Urothelium cell line (cell line): Measurements from ENCODE around the gene MIAT.

ENCODE experiments used
- DNase-seq: peaks from one replicate; pipeline ENCODE4 v3.0.0; 2011; ENCODE audit warnings: low spot score, mixed read lengths
- FAIRE-seq: peaks from 2 replicates; lab custom pipeline; 2011; peaks lifted over from hg19 to GRCh38; lab: Jason Lieb, UNC

Gene MIAT

DNA sequence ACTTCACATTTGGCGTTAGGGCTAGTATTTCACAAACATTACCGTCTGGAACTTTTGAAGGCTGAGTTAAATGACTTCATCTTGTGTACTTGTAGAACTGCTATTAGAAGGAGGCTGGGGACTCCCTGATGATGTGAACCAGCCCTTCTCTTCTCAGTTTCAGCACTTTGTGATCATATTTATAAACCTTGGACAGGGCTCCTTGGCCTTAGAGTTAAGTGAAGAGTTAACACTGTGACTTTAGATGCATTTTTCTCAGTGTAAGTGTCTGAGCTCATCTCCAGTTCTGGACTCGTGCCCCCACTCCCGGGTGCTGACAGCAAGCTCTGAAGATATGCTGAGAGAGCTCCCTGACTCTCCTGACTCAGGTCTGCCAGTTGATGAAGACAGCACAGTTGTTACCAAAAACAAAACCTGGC, 8.4 kb downstream of the MIAT start:
- no peak for FAIRE-seq
- no peak for DNase-seq

DNA sequence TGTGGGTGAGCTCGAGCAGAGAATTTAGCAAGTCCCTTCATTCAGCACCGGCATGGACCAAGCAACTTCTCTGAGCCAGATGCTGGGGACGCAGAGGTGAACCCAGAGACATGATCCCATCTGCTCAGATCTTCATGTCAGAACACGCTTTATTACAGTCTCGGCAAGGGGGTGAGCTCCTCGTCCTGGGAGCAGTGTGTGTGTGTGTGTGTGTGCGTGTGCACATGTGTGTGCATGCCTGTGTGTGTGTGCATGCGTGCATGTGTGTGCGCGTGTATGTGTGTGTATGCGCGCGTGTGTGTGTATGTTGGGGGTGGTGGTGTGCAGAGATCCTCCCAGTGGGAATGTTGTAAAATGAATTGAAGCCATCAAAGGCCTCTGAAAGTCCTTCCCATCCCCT, 9.8 kb downstream of the MIAT start:
- DNase-seq (no peak), FAIRE-seq (peak; percentile 98)

DNA sequence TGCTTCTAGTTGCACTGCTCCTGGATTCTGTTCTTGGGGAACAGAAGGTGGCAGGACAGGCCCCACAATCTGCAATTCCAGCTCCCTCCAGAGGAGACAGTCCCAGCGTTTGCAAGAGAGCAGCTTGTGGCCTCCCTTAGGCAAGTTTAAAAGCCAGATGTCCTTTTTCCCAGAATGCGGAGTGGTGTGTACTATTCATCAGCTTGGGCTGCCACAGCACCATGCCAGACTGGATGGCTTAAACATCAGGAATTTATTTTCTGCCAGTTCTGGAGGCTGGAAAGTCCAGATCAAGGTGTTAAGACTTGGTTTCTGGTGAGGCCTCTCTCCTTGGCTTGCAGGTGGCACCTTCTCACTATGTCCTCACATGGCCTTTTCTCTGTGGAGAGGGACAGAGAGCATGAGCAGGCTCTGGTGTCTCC, 11.7 kb downstream of the MIAT start:
- FAIRE-seq (peak; percentile 92), DNase-seq (peak; percentile 73)

GRCh38 chr22:26670459-26670858, 13.1 kb downstream of the MIAT start:
- DNase-seq = no peak
- no peak for FAIRE-seq

DNA sequence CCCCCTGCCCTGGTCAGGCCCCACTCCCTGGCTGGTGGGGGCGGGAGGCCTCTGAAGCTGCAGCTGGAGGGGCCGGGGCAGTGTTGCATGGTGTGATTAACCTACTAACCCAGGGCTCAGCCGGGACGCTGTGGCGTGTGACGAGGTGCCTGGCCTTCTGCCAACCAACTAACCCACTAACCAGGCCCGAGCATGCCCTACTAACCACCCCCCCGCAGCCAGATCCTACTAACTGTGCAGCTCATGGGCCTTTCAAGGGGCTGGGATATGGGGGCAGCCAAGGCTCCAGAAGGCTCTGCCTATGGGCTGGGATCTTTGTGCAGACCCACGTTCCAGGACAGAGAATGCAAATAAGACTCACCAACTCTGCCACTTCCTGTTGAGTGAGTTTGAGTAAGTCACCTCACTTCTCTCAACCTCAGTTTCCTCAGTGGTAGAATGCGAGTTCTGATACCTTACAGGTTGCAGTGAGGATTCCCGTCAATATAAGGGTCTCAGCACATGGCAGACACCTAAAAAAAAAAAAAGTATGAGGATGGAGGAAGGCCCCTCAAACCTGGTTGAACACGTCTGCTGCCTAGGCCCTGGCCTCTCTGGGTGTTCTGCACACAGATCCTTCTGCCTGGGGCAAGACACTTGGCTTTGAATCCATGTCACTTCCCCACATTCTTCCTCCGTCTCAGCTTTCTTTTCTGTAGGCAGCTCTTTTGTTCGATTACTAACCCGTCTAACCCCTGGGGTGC, 14.1 kb downstream of the MIAT start:
- FAIRE-seq = no peak

DNA sequence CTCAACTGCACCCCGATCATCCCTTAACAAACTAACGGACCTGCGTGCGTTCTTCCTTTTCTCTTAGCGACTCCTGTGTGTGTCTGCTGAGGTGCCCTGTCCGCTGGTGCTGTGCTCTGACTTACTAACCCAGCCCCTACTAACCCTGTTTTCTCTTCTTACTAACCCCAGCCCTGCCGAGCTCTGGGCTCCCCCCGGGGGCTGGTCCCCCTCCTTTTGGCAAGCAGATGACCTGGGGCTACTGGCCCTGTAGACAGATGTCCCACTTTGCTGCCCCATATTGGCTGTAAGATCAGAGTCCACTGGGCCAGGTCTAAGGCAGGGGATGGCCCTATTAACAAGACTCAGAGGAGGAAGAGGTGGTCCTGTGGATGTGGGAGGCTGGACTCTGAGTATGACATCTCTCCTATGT, 14.7 kb downstream of the MIAT start:
- FAIRE-seq (no peak), DNase-seq (no peak)

More for the DNA sequence above, 14.1 kb downstream of the MIAT start:
- peak; percentile 71 for DNase-seq

- DNase-seq (peak; percentile 99), FAIRE-seq (peak; percentile 100)
These were observed 15.4 kb downstream of the MIAT start for GRCh38 chr22:26672590-26673468.

DNA sequence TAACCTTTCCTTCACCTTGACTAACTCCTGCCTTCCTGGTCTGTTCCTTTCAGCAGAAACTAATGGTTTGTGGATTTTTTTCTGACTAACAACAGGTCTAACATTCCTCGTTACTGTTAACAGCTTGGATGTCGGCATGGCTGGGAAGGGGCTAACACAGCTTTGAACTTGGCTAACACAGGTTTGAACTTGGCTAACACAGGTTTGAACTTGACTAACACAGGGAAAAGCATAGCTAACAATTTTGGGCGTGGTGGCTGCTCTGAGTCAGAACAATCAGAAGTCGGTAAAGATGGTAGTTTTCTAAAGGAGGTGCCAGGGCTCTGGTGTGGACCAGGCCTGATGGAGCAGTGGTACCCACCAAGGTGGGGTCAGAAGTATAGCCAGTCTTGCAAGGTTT, 16.1 kb downstream of the MIAT start:
- no peak for FAIRE-seq
- DNase-seq = no peak

- DNase-seq (no peak), FAIRE-seq (peak; percentile 86)
These were observed 17.1 kb downstream of the MIAT start for GRCh38 chr22:26674211-26675190.

DNA sequence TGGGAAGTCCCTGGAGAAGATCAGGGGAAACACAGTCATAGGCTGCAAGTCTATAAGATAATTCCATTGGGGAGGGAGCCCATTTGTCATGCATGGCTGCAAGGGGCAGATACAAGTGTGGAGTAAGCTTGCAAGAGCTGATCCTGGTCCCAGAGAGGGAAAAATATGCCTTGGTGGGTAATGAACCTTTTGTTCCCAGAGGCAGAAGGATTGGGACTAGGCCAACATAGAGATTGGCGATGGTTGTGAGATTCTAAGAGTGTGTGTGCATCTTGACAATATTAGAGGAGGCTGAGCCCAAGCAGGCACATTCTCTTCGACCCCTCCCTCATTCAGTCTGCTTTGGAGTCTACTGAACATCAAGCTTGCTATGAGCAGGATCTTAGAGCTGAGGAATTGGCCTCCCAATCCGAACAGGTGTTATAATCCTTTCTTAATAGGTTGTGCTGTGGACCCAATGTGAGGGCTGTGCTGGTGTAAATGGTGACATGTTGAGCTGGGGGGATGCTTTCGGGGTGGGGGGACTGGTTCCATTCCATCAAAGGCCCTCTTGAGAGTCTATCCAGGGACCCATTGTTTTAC, 18.4 kb downstream of the MIAT start:
- peak; percentile 72 for FAIRE-seq
- DNase-seq = no peak

- no peak for DNase-seq
- peak; percentile 74 for FAIRE-seq
These were observed 19.8 kb downstream of the MIAT start for GRCh38 chr22:26677217-26677616.

- FAIRE-seq = peak; percentile 93
- DNase-seq = peak; percentile 95
These were observed 21.7 kb downstream of the MIAT start for GRCh38 chr22:26679003-26679629.

- FAIRE-seq = no peak
These were observed 23.1 kb downstream of the MIAT start for GRCh38 chr22:26680485-26680884.

DNA sequence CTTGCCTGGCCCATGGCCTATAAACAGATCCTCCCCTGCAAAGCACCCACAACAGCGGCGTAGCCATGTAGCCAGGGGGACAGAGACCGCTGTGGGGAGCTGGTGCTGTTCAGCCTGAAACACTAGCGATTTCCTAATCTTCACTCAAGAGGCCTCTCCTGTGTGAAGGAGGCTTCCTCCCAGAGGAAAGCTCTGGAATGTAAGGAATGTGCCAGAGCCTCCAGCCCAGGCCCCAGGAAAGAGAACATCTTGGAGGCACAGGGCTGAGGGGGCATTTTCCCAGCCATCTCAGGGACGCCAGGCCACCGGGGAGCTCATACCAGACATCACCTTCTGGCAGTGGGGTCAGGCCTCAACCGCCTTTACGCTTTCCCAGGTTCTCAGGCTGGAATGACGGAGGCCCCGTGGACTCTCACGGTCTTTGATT, 24.0 kb downstream of the MIAT start:
- FAIRE-seq (peak; percentile 98), DNase-seq (peak; percentile 92)

More at GRCh38 chr22:26680485-26680884, 23.1 kb downstream of the MIAT start:
- DNase-seq = no peak

DNA sequence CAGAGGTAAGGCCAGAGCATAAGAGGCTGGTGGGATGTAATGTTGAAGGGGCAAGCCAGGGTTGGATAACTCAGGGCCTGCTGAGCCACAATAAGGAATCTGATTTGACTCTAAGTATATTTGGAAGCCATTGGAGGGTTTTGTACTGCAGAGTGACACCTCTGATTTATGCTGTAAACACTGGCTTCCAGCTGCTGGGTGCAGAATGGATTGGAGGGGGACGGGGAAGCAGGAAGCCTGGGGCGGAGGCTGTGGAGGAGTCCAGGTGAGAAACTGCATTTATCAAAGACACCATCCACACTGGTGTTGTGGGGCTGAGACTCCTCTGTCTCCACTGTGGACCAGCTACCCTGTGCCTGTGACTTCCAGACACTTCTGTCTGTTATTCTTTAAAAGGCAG, 26.8 kb downstream of the MIAT start:
- FAIRE-seq (no peak), DNase-seq (no peak)

DNA sequence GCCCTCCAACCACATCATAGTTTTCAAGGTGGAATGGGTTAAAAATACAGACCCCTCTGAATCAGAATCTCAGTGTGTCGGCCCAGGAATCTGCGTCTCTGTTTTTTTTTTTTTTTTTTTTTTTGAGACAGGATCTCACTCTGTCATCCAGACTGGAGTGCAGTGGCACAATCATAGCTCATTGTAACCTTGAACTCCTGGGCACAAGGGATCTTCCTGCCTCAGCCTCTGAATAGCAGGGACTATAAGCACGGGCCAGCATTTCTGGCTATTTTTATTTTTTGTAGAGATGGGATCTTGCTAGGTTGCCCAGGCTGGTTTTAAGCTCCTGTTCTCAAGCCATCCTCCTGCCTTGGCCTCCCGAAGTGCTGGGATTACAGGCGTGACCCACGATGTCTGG, 28.2 kb downstream of the MIAT start:
- peak; percentile 13 for FAIRE-seq
- DNase-seq = no peak

DNA sequence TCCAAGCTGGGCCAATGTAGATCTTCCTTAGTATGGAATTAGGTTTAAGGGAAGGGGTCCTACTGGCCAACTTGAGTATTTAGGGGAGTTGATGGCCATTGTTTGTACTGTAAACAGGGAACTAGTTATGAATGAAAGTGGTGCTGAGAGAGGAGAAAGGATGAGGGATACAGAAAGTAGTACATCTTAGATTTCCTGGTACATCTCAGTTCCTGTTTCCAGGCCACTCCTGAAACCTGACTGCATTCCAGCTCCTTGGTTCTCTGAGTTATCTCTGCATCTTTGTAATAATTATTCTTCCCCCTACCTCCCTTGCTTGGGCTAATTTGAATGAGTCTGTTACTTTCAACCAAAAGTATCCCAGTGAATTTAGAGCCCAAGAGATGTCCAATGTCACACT, 30.1 kb downstream of the MIAT start:
- DNase-seq (no peak), FAIRE-seq (peak; percentile 55)

DNA sequence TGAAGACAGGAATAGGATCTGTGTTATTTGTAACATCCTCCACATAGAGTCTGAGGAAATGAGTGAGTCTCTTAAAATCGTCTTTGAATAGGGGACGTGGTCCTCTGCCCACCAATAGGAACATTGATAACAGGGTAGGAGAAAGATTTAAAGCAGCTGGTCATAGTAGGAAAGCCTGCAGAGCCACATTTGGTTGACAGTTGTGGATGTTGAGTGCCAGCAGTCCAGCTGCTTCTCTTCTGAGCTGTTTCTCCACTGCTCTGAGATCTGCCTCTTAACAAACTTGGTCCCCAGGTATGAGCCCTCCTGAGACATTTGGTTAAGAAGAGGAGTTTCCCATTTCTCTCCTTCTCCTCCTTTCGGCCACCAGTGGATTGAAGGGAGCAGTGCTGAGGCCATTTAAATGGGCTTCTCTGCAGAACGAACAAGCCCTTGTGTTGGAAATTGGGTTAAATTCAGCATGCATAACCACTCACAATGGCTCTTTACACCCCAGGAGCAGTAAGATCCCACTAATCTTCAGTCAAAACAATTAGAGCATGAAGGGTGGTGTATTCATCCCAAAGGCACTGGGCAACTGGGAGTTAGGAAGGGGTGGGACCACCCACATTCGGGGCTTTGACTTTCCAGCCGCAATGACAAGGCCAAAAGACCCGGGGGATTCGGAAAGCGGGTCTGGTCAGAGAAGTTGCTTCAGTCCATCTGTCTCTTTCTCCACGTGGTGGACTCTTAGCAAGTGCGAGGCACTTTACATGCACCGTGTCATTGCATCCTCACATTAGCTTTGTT, 32.3 kb downstream of the MIAT start:
- DNase-seq (no peak), FAIRE-seq (peak; percentile 50)
